ENCODE data around the gene PURB.
"Not testable (repeated sequence)": the region's sequence is repeated elsewhere in the genome, so short reads cannot be mapped to it uniquely, and the experiment has no call there.

The PURB gene

DNA sequence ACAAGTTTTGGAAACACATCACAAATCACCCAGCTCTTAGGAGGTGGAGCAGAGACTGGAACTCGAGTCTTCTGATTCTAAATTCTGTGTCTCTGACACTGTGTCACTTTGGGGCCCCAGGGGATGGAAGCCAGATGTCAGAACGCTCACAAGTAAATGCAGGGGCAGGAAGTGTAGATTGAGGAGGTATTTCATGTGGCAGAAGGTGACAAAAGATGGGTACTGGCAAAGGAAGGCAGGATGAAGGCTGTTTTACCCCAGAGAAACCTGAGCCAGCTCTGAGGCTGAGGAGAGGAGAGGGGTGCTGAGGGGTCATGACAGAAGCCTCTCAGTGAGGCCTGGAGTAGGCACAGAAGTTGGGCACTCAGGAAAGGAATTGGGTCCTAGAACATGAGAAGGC lies 6.0 kb upstream of the PURB start:
- DNase-seq: no peak

DNA sequence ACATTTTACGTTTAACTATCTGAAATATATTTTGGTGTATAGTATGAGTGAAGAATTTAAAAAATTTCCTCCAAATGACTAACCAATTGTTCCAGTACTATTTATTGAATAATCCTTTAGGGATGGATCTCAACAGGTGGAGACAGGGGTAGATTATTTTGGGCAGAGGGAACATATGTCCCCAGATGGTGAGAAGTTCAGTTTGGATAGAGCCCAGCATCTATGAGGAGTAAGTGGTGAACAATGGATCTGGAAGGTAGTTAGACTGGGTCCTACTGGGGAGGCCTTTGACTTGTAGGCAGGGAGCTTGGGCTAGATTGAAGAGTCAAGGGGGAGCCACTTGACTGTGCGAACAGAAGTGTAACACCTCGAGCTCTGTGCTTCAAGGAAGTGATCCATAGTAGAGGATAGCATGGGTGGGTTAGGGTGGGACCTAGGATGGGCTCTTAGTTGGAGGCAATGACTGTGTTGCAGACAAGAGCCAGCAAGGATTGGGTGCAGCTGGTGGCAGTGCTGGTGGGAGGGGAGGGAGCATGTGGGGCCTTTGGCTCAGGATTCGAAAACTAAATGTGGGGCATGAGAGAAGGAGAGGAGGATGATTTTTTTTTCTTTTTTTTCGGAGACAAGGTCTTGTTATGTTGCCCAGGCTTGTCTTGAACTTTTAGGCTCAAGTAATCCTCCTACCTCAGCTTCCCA lies 3.9 kb upstream of the PURB start:
- no peak for DNase-seq

DNA sequence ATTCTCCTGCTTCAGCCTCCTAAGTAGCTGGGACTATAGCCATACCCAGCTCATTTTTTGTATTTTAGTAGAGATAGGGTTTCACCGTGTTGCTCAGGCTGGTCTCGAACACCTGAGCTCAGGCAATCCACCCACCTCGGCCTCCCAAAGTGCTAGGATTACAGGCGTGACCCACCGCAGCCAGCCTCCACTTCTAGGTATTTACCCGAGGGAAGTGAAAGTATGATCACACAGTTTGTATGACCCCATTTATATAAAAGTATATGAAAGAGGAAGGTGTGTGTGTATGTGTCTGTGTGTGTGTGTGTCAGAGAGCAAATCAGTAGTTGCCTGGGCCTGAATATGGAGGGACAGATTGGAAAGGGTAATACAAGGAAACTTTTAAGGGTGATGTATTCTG lies 2.0 kb upstream of the PURB start:
- DNase-seq: no peak

DNA sequence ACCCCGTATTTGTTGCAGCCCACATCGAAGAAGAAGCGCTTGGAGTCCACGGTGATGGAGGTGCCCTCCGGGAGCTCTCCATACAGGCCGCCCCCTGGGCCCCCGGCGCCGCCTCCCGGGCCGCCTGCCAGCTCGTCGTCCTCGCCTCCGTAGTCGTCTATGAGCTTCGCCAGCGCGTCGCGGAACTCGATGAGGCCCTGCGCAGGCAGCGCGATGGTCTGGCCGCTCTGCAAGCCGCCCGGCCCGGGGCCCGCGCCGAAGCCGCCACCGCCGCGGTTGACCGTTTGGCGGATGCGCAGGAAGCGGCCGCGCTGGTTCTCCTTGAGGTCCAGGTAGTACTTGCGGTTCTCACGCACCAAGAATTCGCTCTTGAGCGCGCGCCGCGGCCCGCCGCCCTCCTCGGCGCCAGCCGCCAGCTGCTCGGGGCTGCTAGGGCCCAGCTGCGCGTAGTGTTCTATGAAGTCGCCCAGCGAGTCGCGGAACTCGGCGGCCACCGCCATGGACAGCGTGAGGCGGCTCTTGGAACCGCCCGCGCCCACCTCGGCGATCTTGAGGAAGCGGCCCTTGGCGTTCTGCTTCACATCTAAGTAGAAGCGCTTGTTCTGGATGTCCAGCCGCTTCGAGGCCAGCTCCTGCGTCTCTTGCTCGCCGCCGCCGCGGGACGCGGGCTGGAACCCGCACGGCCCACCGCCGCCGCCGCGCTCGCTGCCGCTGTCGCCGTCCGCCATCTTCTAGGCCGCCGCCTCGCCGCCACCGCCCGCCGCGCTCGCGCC lies 523 bp downstream of the PURB start:
- peak in 1 of 2 experiments; percentile 32 for DNase-seq

DNA sequence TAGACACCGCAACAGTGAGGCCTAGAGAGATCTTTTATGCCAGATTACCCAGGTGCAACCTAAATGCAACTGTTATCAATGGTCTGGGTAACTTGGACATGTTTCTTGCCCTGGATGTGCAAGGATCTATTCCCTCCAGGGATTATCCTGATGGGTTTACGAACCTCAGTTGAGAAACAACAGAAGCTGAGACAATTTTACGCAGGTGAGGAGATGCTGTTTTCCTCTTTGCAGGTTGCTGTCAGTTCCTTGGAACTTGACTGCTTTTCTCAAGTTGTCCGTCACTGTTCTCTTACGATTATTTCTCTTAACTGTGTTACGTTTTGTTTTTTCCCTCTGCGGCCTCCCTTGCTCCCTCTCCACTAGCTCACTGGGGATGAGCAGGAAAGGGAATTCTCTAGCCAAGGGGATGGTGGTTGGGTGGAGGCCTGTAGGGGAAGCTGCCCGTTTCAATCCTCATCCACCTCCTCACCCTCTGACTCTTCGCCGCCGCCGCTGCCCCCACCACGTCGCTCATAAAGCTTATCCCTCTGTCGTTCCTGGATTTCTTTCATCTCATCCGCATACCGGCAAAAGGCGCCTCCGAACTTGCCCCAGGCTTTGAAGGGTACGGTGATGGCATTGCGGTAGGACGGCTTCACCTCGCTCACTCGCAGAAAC lies 1.2 kb downstream of the PURB start:
- no peak for DNase-seq

DNA sequence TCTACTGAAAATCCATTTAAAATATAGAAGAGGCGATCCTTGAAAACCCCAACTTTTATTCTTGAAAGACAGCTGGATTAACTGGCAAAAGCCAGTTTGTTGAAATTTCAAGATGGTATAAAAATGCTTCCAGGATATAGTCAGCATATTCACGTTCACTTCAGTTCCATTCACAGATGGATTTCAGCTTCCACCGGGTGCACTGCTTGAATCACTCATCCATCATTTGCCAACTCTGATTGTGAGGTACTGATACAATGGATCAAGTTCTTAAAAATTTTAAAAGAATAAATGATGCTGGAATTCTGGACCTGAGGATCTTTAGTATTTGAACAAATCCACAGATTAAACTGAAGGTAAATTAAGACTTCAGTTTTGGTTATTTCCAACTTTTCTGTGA lies 2.4 kb downstream of the PURB start:
- DNase-seq: no peak

DNA sequence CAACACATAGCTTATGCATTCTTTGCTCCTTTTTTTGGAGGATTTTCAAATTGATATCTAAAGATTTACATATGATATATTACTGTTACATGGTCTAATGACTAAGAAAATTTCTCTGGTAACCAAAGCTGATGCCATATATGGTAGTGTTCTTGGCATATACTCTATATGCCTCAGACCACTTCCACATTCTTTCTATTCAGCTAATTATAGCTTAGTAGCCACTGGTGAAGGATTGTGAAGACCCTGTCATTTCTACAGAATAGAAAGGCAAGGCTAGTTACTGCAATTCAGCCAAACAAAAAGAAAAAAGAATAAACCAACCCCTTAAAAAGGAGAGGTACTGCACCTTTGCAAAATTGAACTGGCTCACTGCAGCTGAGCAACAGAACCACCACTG lies 3.7 kb downstream of the PURB start:
- DNase-seq: no peak

DNA sequence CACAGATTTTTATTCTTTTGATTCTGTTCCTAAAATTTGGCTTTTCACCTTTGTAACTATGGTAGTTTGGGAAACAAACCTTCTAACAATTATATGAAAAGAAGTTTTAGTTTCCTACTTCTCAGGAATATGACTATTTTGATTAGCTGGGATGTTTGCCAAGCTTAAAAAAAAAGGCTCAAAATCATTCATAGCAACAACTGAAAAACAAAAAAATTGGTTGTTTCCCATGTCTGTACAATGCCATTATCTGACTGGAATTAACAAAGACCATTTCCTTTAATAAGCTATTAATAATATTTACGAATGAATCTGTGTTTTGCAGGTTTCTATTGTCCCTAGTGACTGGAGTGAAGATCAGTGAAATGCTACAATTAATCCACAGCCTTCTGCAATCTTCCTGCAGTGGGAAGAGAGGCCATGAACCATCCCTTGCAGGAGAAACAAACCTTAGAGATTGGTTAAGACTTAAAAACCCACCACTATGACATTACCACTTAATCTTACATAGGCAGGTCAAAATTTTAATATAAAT lies 4.2 kb downstream of the PURB start:
- no peak for DNase-seq

DNA sequence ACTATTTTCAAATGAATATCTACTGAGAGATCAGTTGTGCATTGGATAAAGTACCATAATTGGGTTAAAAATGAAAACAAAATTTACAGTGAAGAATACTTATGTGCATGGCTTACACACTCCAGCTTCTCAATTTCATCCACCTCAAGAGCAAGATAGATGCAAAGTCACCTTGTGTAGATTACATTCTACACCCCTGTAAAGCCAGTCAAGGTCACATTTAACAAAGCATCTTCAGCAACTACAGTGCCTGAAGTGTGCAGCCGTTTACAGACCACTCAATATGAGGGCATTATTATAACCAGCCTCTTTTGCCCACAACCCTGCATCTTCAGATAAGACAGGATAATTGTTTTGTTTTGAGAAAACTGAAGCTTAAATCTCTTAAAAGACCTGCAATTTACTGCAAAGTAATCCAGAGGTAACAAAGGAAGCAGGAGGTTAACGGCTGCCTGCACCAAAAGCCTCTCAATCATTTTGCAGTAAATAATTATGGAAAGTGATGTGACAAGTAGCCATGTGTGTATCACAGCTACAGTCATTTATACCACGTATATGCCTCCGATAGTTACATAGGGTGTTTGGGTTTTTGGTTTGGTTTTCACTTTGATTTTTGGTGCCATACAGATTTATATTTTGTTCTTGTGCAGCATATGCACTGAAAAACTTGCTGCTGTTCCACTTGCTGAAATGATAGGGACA lies 4.9 kb downstream of the PURB start:
- DNase-seq: no peak

DNA sequence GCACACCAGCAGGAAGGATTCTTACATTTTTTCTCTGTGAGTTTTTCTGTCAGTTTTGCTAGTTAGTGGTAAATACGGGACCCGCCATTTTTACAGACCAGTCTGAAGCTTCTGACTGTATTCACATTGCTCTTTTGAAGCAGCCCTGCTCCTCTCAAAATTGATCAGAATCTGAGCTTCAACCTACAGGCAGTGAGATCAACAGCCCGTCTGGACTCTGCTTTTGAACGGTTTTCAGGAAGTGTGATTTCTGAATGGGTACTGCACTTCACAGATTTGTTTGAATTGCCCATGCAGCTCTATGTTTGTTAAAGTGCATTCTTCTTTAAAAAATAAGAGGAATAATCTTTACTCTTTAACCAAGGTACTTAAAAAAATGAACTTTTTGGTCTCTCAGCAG lies 8.9 kb downstream of the PURB start:
- DNase-seq: no peak

DNA sequence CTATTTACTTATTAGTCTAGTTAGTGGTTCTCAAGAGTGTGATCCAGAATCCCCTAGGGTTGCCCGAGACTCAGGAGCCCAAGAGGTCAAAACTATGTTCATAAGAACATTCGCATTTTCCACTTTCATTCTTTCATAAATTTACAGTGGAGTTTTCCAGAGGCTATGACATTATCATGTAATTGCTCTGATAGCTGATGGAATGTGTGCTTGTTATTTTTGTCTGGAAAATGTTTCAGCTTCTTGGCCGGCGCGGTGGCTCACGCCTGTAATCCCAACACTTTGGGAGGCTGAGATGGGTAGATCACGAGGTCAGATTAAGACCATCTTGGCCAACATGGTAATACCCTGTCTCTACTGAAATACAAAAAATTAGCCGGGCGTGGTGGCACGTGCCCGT lies 10.1 kb downstream of the PURB start:
- no peak for DNase-seq

DNA sequence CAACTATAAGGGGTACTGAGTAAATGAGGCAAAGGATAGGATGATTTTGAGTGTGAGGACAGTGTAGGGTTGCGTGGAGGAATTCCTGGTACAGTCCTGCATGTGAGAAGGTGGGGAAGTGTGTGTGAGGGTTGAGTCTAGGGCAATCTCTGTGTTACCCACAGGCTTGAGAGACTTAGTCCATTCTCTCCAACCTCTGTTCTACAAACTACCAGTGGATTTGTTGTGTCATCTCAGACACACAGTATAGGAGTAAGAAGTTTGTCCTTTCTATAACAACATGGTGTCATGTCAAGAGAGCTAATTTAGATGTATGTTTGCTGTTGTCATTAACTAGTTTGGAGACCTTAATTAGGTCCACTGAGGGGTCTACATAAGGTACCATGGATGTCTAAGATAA lies 12.5 kb downstream of the PURB start:
- no peak for DNase-seq

DNA sequence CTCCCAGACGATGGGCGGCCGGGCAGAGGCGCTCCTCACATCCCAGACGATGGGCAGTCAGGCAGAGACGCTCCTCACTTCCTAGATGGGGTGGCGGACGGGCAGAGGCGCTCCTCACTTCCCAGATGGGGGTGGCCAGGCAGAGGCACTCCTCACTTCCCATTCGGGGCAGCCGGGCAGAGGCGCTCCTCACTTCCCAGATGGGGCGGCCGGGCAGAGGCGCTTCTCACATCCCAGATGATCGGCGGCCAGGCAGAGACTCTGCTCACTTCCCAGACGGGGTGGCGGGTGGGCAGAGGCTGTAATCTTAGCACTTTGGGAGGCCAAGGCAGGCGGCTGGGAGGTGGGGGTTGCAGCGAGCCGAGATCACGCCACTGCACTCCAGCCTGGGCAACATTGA lies 13.4 kb downstream of the PURB start:
- DNase-seq: not testable (repeated sequence)

DNA sequence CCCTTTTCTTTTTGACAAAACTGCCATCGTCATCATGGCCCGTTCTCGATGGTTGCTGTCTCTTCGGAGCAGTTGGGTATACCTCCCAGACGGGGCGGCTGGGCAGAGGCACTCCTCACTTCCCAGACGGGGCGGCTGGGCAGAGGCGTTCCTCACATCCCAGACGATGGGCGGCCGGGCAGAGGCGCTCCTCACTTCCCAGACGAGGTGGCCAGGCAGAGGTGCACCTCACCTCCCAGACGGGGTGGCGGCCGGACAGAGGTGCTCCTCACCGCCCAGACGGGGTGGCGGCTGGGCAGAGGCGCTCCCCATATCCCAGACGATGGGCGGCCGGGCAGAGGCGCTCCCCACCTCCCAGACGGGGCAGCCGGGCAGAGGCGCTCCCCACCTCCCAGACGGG lies 14.6 kb downstream of the PURB start:
- not testable (repeated sequence) for DNase-seq

DNA sequence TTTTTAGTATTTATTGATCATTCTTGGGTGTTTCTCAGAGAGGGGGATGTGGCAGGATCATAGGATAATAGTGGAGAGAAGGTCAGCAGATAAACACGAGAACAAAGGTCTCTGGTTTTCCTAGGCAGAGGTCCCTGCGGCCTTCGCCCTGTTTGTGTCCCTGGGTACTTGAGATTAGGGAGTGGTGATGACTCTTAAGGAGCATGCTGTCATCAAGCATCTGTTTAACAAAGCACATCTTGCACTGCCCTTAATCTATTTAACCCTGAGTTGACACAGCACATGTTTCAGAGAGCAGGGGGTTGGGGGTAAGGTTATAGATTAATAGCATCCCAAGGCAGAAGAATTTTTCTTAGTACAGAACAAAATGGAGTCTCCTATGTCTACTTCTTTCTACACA lies 15.0 kb downstream of the PURB start:
- DNase-seq: not testable (repeated sequence)

DNA sequence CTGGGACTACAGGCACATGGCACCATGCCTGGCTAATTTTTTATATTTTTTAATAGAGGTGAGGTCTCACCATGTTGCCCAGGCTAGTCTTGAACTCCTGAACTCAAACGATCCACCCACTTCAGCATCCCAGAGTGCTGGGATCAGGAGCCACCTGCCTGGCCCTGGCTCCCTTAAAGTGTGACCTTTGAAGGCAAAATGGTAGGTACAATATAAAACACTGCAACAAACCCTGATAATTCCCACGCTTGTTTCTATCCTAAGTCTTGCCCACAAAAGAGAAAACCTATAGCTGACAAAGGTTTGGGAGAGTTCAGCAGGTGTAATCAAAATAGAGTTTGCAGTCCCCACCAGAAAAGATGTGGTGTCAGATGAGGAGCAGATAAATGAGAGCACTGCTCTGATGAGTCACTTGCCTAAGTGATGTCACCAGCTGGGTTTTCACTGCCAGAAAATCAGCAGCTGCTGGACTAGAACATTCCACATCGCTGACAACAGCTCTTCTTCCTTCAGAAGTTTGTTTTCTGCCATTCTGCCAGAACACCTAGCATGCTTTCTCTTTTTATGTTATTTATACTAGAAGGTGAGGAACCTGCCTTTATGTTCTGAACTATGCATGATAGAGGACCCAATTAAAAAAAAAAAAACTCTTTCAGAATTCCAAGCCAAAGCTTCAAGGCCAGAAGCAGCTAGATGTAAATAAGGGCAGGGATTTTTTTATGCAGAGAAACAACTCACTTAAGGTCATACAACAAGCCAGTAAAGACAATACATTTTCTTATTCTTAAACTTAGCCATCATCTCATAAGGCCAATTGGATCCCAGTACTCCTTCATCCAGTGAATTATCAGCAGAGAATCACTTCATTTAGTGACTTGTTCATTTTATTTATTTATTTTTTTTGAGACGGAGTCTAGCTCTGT lies 18.0 kb downstream of the PURB start:
- peak; percentile 20 to 59 for DNase-seq

DNA sequence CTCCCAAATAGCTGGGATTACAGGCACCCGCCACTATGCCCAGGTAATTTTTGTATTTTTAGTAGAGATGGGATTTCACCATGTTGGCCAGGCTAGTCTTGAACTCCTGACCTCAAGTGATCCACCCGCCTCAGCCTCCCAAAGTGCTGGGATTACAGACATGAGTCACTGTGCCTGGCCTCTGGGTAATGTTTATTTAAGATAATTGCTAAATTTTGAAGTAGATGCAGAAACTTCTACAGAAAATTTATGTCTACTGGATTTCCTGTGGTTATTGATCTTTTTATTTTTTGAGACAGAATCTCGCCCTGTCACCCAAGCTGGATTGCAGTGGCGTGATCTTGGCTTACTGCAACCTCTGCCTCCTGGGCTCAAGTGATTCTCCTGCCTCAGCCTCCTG lies 23.4 kb downstream of the PURB start:
- not testable (repeated sequence) for DNase-seq

DNA sequence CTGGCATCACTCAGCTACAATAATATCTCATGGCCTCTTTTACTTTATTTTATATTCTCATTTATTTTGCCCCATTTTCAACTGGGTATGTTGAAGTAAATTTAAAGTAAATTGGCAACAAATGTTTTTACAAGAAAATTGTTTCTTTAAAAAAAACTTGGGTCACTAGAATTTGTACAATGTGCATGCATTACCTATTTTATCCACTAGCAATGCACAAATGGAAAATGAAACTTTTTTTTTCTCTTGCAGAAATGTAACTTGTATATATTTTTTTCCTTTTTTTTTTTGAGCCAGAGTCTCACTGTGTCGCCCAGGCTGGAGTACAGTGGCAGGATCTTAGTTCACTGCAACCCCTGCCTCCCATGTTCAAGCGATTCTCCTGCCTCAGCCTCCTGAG lies 27.2 kb downstream of the PURB start:
- DNase-seq: no peak

DNA sequence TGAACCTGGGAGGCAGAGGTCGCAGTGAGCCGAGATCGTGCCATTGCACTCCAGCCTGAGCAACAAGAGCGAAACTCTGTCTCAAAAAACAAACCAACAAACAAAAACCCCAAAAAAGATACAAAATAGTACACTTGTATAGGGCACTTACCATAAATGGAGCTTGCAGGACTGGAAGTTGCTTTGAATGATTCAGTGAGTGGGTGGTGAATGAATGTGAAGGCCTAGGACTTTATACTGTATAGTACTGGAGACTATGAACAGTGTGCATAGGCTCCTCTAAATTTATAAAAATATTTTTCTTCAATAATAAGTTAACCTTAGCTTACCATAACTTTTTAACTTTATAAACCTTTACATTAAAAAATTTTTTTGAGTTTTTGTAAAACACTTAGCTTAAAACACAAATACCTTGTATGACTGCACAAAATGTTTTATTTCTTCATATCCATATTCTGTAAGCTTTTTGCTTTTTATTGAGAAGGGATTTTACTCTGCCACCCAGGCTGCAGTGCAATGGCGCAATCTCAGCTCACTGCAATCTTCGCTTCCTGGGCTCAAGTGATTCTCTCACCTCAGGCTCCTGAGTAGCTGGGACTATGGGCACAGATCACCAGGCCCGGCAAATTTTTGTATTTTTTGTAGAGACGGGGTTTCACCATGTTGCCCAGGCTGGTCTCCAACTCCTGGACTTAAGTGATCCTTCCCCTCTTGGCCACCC lies 30.5 kb downstream of the PURB start:
- no peak for DNase-seq

DNA sequence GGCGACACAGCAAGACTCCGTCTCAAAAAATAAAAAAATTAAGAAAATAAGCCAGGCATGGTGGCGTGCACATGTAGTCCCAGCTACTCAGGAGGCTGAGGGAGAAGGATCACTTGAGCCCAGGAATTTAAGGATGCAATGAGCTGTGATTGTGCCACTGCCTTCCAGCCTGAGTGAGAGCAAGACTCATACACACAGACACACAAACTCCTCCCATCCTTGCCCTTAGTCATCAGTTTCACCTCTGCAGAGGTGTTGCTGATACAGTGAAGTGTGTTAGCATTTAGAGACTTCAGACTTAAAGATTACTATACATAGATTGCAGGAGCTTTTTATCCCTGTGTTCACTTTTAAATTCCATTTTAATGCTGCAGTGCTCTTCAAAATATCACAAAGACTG lies 31.9 kb downstream of the PURB start:
- no peak for DNase-seq

DNA sequence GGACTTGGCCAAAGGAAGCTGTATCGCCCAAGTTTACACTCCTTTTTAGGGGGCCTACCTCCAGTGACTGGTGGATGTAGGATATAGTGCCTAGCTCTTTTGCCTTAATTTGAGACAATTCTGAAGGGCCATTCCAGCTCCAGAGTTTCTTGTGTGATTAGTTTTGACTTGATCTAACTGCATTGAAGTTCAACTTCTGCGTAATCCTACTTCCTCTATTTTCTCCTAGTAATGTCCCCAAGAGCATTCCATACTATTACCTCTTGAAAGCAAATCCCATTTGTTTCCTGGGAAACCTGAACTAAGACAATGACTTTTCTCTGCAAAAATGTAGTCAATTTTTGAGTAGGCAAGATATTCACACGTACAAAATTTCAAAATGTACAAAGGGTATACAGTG lies 32.7 kb downstream of the PURB start:
- DNase-seq: no peak

All from SW 1271 (cell line).